H9 (cell line): ENCODE results near the gene C17orf78. TPM values are rescaled to one million over a fixed set of nuclear protein-coding genes. Genes with fewer than 3 reads are reported as not detected.

ENCODE experiments used
- total RNA-seq: library from RNA; stranded (reverse); gene quantifications from 2 replicates; pipeline ENCODE4 v1.2.1, GENCODE V29; 2021

C17orf78 gene
- total RNA-seq, 1 experiment from 2014 or later: not detected

Other genes with a start within 250 kb of the C17orf78 start
- gene ACACA, start 30.9 kb downstream of the C17orf78 start, total RNA-seq: 123 and 135 TPM in 2 replicates
- gene TADA2A, start 30.9 kb downstream of the C17orf78 start, total RNA-seq: 20.9 and 25.2 TPM in 2 replicates
- 21.3 and 22.0 TPM in 2 replicates for gene DUSP14, start 113.9 kb downstream of the C17orf78 start, total RNA-seq
- gene SYNRG, start 233.4 kb downstream of the C17orf78 start, total RNA-seq: 27.5 and 30.5 TPM in 2 replicates